ENCODE results near the gene GNAO1.

The GNAO1 gene

DNA sequence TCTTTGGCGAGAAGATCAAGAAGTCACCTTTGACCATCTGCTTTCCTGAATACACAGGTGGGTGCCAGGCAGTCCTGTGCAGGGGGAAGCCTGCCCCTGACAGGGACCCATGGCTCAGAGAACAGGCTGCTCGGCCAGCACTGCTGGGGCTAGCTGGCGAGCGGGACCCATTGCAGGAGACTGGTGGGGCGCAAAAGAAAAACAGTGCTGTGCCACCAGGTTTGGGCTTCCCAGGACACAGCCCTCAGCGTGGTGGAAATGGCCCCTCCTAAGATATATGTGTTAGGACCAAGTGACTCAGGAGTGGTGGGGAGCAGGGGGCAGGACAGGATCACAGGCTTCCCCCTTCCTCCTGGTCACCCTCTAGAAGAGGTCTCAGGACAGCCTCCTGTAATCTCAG lies 160.2 kb downstream of the GNAO1 start:
- no peak for DNase-seq

DNA sequence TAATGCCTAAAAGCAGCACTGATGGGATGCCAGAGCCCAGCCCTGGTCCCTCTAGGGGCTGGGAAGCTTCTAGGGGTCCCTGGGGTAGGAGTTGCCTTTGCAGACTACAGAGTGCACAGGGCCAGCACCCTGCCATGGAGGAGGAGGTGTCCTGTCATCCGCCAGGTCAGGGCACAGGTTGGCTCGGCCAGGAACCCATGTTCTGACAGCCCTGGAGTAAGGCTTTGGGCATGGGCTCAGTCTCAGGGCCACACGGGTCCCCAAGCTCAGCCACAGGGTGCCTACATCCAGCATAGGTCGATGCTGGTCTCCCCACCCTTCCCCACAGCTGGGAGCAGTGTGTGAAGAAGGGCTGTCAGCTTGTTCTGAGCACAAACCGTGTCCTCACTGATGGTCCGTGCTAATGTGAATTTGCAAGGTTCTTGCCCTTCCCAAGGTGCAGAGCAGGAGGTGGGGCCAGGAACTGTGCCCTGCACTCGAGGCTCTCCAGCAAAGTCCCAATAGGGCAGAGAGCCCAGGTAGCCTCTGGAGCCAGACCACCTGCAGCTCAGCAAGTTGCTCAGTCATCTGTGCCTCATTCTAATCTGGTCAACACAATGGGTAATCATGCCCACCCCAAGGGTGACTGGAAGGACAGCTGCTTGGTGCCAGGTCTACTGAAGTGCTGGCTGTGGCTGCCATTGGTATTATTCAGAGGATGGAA lies 161.2 kb downstream of the GNAO1 start:
- no peak for DNase-seq

DNA sequence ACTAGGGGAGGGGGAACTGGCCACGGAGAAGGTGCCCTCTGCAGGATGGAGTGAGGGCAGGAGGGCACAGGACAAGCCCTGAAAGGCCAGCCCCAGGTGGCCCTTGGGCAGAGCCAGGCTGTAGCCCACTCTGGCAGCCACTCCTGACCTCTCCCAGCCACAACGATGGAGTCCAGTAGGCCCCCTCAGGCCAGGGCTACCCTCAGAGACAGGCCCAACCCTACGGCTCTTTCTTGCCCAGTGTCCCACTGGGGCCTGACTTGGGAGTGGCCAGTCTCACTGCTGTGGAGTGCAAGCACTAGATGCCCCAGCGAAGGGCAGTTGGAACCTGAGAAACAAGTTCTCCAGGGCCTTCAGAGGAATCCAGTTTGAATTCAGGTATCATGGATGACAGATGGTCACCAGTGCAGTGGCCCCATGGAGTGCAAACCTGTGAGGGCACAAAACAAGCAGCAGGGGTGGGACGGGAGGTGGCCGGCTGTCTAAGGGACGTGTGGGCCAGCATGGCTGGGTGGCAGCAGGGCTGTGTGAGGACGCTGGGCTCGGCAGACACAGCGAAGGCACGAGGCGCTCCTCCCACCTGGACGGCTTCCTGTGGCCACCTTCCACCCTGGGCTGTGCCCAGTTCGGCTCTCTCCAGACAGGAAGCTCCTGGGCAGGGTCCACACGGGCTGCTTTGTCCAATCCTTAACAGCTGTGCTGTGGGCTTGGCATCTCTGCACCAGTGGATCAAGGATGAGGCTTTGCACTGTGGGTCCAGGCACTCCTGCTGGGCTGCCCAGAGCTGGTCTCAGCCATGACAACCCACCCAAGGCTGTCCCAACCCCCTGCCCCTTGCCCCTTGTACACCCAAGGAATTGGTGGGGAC lies 162.0 kb downstream of the GNAO1 start:
- no peak for DNase-seq

- DNase-seq = no peak
Observed at GRCh38 chr16:56354016-56354415, 162.7 kb downstream of the GNAO1 start.

- DNase-seq = no peak
Observed at GRCh38 chr16:56354746-56355145, 163.5 kb downstream of the GNAO1 start.

GRCh38 chr16:56355221-56355620 lies 163.9 kb downstream of the GNAO1 start:
- DNase-seq = no peak

DNA sequence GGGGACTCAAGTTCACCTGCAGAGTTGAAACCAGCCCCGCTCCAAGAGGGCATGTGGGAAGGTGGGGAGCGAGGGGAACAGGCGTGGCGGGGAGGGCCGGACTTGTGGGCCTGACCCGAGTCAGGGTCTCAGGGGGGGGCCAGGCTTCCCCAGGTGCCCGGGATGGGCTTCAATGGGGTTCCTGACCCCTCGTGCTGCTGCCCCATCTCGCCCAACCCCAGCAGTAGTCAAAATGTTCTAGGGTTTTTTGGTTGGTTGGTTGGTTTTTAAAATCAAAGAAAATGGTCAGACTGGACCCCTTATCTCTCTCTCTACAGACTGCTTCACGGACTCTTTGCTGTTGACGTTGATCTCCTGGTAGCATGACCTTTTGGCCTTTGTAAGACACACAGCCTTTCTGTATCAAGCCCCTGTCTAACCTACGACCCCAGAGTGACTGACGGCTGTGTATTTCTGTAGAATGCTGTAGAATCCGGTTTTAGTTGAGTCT lies 164.5 kb downstream of the GNAO1 start:
- no peak for DNase-seq

DNA sequence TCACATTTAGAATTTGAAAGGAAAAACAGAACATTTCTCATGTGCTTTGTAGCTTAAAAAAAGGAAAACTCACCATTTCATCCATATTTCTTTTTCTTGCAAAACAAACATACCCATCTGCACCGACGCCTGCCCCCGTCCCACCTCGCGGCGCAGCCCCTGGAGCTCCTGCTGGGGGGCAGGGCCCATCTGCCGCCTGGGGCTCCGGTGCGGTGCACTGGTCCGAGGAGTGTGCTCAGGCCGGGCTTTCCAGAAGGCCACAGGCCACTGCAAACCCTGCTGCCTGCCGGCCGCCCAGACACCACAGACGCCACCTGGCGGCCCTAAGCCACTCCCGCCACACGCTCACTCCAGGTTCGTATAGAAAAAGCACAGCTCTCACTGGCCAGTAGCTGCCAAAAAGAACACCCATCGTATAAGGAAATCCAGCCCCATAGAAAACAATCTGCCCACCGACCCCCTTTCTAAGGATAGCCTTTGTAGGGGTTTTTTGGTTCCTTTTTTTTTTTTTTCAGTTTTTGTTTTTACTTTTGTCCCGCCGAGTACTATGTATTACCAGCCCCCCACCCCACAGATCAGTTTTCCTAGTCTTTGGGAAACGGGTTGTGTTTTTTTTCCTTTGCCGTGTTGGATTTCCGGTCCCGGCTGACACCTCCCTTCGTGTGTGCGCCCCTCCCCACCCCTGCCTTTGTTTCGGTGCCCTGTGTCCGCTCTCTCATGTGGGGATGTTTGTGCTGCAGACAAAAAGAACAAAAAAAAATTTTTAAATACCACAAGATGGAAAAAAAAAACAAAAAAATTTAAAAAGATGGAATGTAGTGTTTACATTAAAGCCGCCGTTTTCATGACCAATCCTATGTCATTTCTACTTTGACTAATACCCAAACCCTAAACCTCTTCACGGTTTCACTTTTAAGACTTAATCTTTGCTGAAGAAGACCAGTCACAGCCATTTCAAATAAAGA lies 165.3 kb downstream of the GNAO1 start:
- DNase-seq = no peak

GRCh38 chr16:56357241-56357764 lies 166.0 kb downstream of the GNAO1 start:
- no peak for DNase-seq

DNA sequence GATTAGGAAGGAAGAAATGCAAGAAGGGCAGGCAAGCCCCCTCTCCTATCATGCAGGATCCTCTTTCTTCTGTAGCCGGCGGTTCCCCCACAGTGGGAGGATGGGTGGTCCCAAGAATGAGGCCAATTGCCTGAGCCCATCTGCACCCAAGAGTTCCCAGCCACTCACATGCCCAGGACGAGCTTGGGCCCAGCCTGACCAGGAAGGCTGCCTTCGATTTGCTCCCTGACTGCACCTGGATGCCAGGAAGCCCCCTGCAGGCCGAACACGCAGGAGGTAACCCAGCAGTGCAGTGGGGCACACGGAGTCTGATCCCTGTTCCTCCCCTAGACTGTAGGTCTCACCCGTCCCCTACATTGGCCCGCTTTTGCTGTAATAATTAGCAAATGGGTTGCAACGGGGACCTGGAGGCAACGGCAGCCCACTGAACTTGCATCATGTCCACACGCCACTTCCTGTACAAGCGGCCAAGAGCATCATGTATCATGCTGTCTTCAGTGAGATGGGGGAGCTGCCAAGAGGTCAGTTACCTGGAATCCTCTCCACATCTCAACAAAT lies 166.6 kb downstream of the GNAO1 start:
- no peak for DNase-seq

- no peak for DNase-seq
Observed at GRCh38 chr16:56360117-56361008, 169.1 kb downstream of the GNAO1 start.

DNA sequence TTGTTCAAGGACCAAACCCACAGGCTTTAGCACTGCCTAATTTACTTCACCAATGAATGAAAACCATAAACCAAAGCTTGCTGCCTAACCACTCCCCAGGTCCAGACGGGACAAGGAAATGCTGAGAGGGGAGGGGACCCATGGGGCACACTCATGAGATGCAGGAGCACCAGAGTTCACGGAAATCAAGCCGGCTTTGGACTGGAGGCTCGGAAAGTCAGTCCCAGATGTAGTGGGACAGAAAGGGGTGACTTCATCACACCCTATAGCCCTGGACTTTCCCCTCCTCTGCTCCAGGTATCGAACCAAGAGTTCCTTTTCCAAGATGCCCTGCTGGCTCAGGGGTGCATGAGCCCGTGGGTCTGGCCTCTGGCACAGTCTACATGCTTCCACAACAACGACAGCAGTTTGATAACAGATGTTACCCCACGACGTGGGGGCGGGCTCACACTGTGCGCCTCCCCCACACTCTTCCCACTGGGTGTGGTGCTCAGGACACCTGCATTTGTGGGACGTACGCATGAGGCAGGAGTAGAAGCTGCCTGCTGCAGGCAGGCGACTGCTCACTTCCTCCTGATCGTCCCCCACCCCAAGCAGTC lies 170.9 kb downstream of the GNAO1 start:
- no peak for DNase-seq

GRCh38 chr16:56362706-56363105 lies 171.4 kb downstream of the GNAO1 start:
- DNase-seq = no peak

GRCh38 chr16:56363181-56363716 lies 172.0 kb downstream of the GNAO1 start:
- DNase-seq = no peak

GRCh38 chr16:56363781-56364565 lies 172.7 kb downstream of the GNAO1 start:
- no peak for DNase-seq

GRCh38 chr16:56364865-56365264 lies 173.6 kb downstream of the GNAO1 start:
- DNase-seq = no peak

DNA sequence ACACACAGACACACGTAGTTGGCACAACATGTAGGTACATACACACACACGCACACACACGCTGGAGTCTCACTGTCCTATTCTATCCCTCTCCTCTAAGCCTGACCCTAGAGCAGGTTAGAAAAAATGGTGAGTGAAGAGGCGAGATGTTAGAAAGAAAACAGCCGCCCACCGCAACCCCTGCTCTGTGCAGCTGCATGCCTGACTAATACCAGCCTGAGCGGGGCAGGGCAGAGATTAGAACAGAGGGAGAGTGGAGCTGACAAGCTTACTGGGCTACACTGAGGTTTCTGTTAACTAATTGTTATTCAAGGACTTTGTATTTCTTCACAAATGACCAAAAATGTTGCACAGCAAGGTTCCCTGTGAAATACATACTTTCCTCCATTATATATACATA lies 174.3 kb downstream of the GNAO1 start:
- DNase-seq = no peak

- DNase-seq = no peak
Observed at GRCh38 chr16:56366945-56367344, 175.7 kb downstream of the GNAO1 start.

GRCh38 chr16:56367764-56368163 lies 176.5 kb downstream of the GNAO1 start:
- DNase-seq = no peak

DNA sequence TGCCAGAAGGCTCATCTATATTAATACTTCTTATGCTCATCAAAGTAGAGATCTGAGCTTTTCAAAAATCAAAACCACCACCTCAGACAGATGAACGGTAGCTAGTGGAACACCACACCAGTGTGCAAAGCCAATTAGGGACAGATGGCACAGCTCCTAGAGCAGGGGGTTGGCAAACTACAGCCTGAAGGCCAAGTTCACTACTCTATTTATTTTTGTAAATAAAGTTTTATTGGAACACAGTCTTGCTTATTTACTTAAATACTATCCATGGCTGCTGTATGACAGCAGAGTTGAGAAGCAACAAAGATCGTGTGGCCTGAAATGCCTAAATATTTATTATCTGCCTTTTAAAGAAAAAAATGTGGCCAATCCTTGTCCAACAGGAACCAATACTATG lies 177.3 kb downstream of the GNAO1 start:
- no peak for DNase-seq
